GM23338 (cell line): ENCODE data around the gene TMEM191C. TPM values are rescaled to one million over a fixed set of nuclear protein-coding genes. Genes with fewer than 3 reads are reported as not detected.

Source experiments
- ATAC-seq: fragments of 200-7000 bp; cut with Tn5 transposase; 3 replicates; pipeline ENCODE4 v1.9.1; 2020
- DNase-seq: peaks from one replicate; pipeline ENCODE4 v3.0.0-alpha.2; 2015; ENCODE audit warnings: low spot score
- H2AFZ ChIP-seq: fragments of 200-600 bp; sonication (generic); 2 replicates; pipeline ENCODE4 v1.8.0; 2016; ENCODE audit warnings: antibody characterized with exemption, mild to moderate bottlenecking, moderate library complexity
- H3F3A ChIP-seq: fragments of 200-600 bp; sonication (generic); replicated peaks from 2 replicates; pipeline ENCODE4 v1.8.0; 2017; ENCODE audit warnings: antibody characterized with exemption, mixed run types, low read depth
- H3K27ac ChIP-seq: fragments of 200-600 bp; sonication (generic); 2 replicates; pipeline ENCODE4 v1.6.1; 2016; ENCODE audit warnings: low read depth
- H3K27me3 ChIP-seq: fragments of 200-600 bp; sonication (generic); 2 replicates; pipeline ENCODE4 v1.8.0; 2016; ENCODE audit warnings: mild to moderate bottlenecking, mixed run types, moderate library complexity; ENCODE audit not compliant: insufficient read depth
- H3K36me3 ChIP-seq: fragments of 200-600 bp; sonication (generic); 2 replicates; pipeline ENCODE4 v1.8.0; 2016; ENCODE audit warnings: mild to moderate bottlenecking; ENCODE audit not compliant: insufficient read depth
- H3K4me1 ChIP-seq: fragments of 200-600 bp; sonication (generic); 2 replicates; pipeline ENCODE4 v1.8.0; 2016; ENCODE audit warnings: mild to moderate bottlenecking, moderate library complexity; ENCODE audit not compliant: insufficient read depth
- H3K4me2 ChIP-seq: fragments of 200-600 bp; sonication (generic); 2 replicates; pipeline ENCODE4 v1.7.1; 2017; ENCODE audit warnings: mixed run types
- H3K4me3 ChIP-seq: fragments of 200-600 bp; sonication (generic); 2 replicates; pipeline ENCODE4 v1.6.1; 2016; ENCODE audit warnings: mixed run types
- H3K79me2 ChIP-seq: fragments of 200-600 bp; sonication (generic); replicated peaks from 2 replicates; pipeline ENCODE4 v1.8.0; 2017; ENCODE audit warnings: mild to moderate bottlenecking; ENCODE audit not compliant: insufficient read depth
- H3K9me2 ChIP-seq: fragments of 200-600 bp; sonication (generic); 2 replicates; pipeline ENCODE4 v1.8.0; 2017; ENCODE audit not compliant: insufficient read depth
- H4K20me1 ChIP-seq: fragments of 200-600 bp; sonication (generic); replicated peaks from 2 replicates; pipeline ENCODE4 v1.8.0; 2017; ENCODE audit warnings: mild to moderate bottlenecking; ENCODE audit not compliant: insufficient read depth
- H3K27ac Mint-ChIP-seq: 2 replicates; pipeline ENCODE4 v1.8.0; 2020; ENCODE audit warnings: inconsistent platforms, mild to moderate bottlenecking, moderate library complexity, mixed read lengths
- H3K27me3 Mint-ChIP-seq: 3 replicates; pipeline ENCODE4 v1.8.0; 2022; ENCODE audit warnings: low read depth, mild to moderate bottlenecking, moderate library complexity, mixed read lengths, inconsistent platforms; ENCODE audit not compliant: insufficient read depth, poor library complexity
- H3K36me3 Mint-ChIP-seq: 3 replicates; pipeline ENCODE4 v1.8.0; 2021; ENCODE audit warnings: low read depth, mild to moderate bottlenecking, inconsistent platforms, moderate library complexity, mixed read lengths
- H3K4me1 Mint-ChIP-seq: 3 replicates; pipeline ENCODE4 v1.8.0; 2020; ENCODE audit warnings: mild to moderate bottlenecking, inconsistent platforms, mixed read lengths
- H3K4me3 Mint-ChIP-seq: 3 replicates; pipeline ENCODE4 v1.8.0; 2021; ENCODE audit warnings: moderate library complexity, mild to moderate bottlenecking, inconsistent platforms, mixed read lengths
- H3K9me3 Mint-ChIP-seq: 3 replicates; pipeline ENCODE4 v1.8.0; 2020; ENCODE audit warnings: moderate library complexity, mild to moderate bottlenecking, inconsistent platforms, mixed read lengths
- CREB1 ChIP-seq: fragments of 250-450 bp; sonication (Bioruptor Pico); IDR thresholded peaks from 2 replicates; pipeline ENCODE4 v1.5.0; 2020; ENCODE audit warnings: low read depth, mild to moderate bottlenecking, moderate library complexity
- EZH2 ChIP-seq: fragments of 200-600 bp; sonication (generic); IDR thresholded peaks from one replicate; pipeline ENCODE4 v1.8.0; 2017; ENCODE audit warnings: antibody characterized with exemption, mild to moderate bottlenecking, low read depth; ENCODE audit not compliant: unreplicated experiment
- JUNB ChIP-seq: IDR thresholded peaks from one replicate; pipeline ENCODE4 v1.6.1; 2016; ENCODE audit warnings: antibody characterized with exemption; ENCODE audit not compliant: unreplicated experiment
- NANOG ChIP-seq: IDR thresholded peaks from 2 replicates; pipeline ENCODE4 v1.6.1; 2016; ENCODE audit warnings: antibody characterized with exemption, borderline replicate concordance
- POLR2AphosphoS5 ChIP-seq: IDR thresholded peaks from 2 replicates; pipeline ENCODE4 v1.6.1; 2016; ENCODE audit warnings: antibody characterized with exemption, low read depth
- STAT1 ChIP-seq: IDR thresholded peaks from one replicate; pipeline ENCODE4 v1.6.1; 2016; ENCODE audit warnings: antibody characterized with exemption; ENCODE audit not compliant: unreplicated experiment
- ZNF331 ChIP-seq: fragments of 250-450 bp; sonication (Bioruptor Pico); IDR thresholded peaks from 2 replicates; pipeline ENCODE4 v1.5.0; 2020; ENCODE audit warnings: low read depth, mild to moderate bottlenecking, moderate library complexity
- polyA plus RNA-seq: library from polyadenylated mRNA; unstranded; fragments of >200 nt; fragmentation: Nextera tagmentation; extraction: Ambion mirVana; gene quantifications from 2 replicates; pipeline ENCODE4 v1.2.1, GENCODE V29; 2016
- total RNA-seq: library from RNA; depleted of rRNA; stranded (reverse); fragments of >200 nt; shearing (Covaris generic); gene quantifications from 2 replicates; pipeline ENCODE4 v1.2.3, GENCODE V29; 2014
- TF ChIP-seq, protein P1 (sequence below), 2 experiments: fragments of 200-600 bp in 1 of 2; sonication (generic) in 1 of 2; conservative IDR thresholded peaks; 2 replicates each; pipeline versions ENCODE4 v1.5.1 to v1.6.1; 2016 to 2017; ENCODE audit warnings: antibody characterized with exemption in 2 of 2, low read depth in 2 of 2, mild to moderate bottlenecking in 2 of 2, moderate library complexity in 1 of 2
- TF ChIP-seq, protein P2 (sequence below): IDR thresholded peaks from one replicate; pipeline ENCODE4 v1.6.1; 2018; ENCODE audit warnings: antibody characterized with exemption; ENCODE audit not compliant: unreplicated experiment

The TMEM191C gene
- total and polyA plus RNA-seq, 2 experiments from 2014 or later: 2.8 to 6.1 TPM

DNA sequence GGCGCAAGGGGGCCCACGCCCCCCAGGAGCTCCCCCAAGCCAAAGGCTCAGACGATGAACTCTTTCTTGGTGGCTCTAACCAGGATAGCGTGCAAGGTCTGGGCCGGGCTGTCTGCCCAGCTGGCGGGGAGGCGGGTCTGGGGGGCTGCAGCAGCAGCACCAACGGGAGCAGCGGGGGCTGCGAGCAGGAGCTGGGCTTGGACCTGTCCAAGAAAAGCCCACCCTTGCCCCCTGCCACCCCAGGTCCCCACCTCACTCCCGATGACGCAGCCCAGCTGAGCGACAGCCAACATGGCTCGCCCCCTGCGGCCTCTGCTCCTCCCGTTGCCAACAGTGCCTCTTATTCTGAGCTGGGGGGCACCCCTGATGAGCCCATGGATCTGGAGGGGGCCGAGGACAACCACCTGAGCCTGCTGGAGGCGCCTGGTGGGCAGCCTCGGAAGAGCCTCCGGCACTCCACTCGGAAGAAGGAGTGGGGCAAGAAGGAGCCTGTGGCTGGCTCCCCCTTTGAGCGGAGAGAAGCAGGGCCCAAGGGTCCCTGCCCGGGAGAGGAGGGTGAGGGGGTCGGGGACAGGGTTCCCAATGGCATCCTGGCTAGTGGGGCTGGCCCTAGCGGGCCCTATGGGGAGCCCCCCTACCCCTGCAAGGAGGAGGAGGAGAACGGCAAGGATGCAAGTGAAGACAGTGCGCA lies 21.6 kb upstream of the TMEM191C start:
- DNase-seq (no peak), ATAC-seq (no peak)
- H3K79me2 ChIP-seq: peaks cover 13% of the 10 kb centered on the region; the same call in 1 of the 2 replicates
- Mint-ChIP-seq H3K4me1 (peaks cover 31% of the 10 kb centered on the region), H3K9me3 (no peaks in the 10 kb centered on the region; the same call in 2 of the 3 replicates), H3K27me3 (peaks cover 9% of the 10 kb centered on the region), H3K4me3 (no peak overlapping the region), H3K27ac (no peak overlapping the region), H3K36me3 (peaks cover 15% of the 10 kb centered on the region)
- H3F3A ChIP-seq: no peaks in the 10 kb centered on the region
- no peaks in the 10 kb centered on the region for H3K27me3 ChIP-seq
- TF ChIP-seq NANOG (no peak), ZNF331 (CRISPR knock-in tag) (no peak)
- H4K20me1 ChIP-seq: peaks cover 11% of the 10 kb centered on the region
- H2AFZ ChIP-seq: no peak overlapping the region
- 0 out of 2 replicates have a peak, but pooled peaks cover 10% of the 10 kb centered on the region for H3K4me1 ChIP-seq
- H3K9me2 ChIP-seq: no peaks in the 10 kb centered on the region
- no peaks in the 10 kb centered on the region for H3K36me3 ChIP-seq
- no peak overlapping the region for H3K27ac ChIP-seq
- H3K4me3 ChIP-seq: no peak overlapping the region
- no peak overlapping the region for H3K4me2 ChIP-seq

DNA sequence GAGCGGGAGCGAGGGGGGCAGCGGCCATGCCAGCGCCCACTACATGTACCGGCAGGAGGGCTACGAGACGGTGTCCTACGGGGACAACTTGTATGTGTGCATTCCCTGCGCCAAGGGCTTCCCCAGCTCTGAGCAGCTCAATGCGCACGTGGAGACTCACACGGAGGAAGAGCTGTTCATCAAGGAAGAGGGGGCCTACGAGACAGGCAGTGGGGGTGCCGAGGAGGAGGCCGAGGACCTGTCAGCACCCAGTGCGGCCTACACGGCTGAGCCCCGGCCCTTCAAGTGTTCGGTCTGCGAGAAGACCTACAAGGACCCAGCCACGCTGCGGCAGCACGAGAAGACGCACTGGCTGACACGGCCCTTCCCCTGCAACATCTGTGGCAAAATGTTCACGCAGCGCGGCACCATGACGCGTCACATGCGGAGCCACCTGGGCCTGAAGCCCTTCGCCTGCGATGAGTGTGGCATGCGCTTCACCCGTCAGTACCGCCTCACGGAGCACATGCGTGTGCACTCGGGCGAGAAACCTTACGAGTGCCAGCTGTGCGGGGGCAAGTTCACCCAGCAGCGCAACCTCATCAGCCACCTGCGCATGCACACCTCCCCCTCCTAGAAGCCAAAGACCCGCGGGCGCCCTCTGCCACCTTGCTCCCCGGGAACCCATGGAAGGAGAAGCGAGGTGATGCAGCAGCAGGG lies 20.9 kb upstream of the TMEM191C start:
- Histone ChIP-seq H3K36me3 (no peaks in the 10 kb centered on the region), H3K79me2 (peaks cover 13% of the 10 kb centered on the region; the same call in 1 of the 2 replicates), H3K27me3 (no peaks in the 10 kb centered on the region), H3K4me2 (no peak overlapping the region), H3K9me2 (no peaks in the 10 kb centered on the region), H3F3A (no peaks in the 10 kb centered on the region), H3K4me3 (no peak overlapping the region), H2AFZ (no peak overlapping the region), H4K20me1 (peaks cover 11% of the 10 kb centered on the region), H3K27ac (no peak overlapping the region), H3K4me1 (0 out of 2 replicates have a peak, but pooled peaks cover 11% of the 10 kb centered on the region)
- Mint-ChIP-seq H3K4me3 (no peak overlapping the region), H3K36me3 (peaks cover 15% of the 10 kb centered on the region), H3K27ac (no peak overlapping the region), H3K27me3 (peaks cover 9% of the 10 kb centered on the region), H3K9me3 (no peaks in the 10 kb centered on the region; the same call in 2 of the 3 replicates), H3K4me1 (peaks cover 33% of the 10 kb centered on the region)
- ATAC-seq (no peak), DNase-seq (no peak)
- TF ChIP-seq JUNB (no peak), EZH2 (no peak), STAT1 (no peak), CREB1 (CRISPR knock-in tag) (no peak), POLR2AphosphoS5 (no peak)
- TF ChIP-seq, protein P1, sequence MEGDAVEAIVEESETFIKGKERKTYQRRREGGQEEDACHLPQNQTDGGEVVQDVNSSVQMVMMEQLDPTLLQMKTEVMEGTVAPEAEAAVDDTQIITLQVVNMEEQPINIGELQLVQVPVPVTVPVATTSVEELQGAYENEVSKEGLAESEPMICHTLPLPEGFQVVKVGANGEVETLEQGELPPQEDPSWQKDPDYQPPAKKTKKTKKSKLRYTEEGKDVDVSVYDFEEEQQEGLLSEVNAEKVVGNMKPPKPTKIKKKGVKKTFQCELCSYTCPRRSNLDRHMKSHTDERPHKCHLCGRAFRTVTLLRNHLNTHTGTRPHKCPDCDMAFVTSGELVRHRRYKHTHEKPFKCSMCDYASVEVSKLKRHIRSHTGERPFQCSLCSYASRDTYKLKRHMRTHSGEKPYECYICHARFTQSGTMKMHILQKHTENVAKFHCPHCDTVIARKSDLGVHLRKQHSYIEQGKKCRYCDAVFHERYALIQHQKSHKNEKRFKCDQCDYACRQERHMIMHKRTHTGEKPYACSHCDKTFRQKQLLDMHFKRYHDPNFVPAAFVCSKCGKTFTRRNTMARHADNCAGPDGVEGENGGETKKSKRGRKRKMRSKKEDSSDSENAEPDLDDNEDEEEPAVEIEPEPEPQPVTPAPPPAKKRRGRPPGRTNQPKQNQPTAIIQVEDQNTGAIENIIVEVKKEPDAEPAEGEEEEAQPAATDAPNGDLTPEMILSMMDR (conservative IDR thresholded peaks at IDR 0.05; ENCODE audit: low read depth in 2 of 2): no peak
- TF ChIP-seq, protein P2, sequence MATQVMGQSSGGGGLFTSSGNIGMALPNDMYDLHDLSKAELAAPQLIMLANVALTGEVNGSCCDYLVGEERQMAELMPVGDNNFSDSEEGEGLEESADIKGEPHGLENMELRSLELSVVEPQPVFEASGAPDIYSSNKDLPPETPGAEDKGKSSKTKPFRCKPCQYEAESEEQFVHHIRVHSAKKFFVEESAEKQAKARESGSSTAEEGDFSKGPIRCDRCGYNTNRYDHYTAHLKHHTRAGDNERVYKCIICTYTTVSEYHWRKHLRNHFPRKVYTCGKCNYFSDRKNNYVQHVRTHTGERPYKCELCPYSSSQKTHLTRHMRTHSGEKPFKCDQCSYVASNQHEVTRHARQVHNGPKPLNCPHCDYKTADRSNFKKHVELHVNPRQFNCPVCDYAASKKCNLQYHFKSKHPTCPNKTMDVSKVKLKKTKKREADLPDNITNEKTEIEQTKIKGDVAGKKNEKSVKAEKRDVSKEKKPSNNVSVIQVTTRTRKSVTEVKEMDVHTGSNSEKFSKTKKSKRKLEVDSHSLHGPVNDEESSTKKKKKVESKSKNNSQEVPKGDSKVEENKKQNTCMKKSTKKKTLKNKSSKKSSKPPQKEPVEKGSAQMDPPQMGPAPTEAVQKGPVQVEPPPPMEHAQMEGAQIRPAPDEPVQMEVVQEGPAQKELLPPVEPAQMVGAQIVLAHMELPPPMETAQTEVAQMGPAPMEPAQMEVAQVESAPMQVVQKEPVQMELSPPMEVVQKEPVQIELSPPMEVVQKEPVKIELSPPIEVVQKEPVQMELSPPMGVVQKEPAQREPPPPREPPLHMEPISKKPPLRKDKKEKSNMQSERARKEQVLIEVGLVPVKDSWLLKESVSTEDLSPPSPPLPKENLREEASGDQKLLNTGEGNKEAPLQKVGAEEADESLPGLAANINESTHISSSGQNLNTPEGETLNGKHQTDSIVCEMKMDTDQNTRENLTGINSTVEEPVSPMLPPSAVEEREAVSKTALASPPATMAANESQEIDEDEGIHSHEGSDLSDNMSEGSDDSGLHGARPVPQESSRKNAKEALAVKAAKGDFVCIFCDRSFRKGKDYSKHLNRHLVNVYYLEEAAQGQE: no peak
